H9 (cell line): ENCODE data around the gene DBH. TPM values are rescaled to one million over a fixed set of nuclear protein-coding genes. Genes with fewer than 3 reads are reported as not detected.
A peak's percentile ranks its signal among the peaks of the same experiment; 100 is the strongest.

Source experiments
- DNase-seq: peaks from one replicate; pipeline ENCODE4 v3.0.0-alpha.2; 2017
- H2AFZ ChIP-seq: one replicate; pipeline ENCODE4 v1.6.1; 2013; ENCODE audit warnings: mild to moderate bottlenecking, low read length, control low read depth, moderate library complexity
- H2AK5ac ChIP-seq: 2 replicates; pipeline ENCODE4 v1.6.1; 2013; ENCODE audit warnings: low read length, control low read depth, mixed read lengths; ENCODE audit not compliant: insufficient read length
- H2BK120ac ChIP-seq: one replicate; pipeline ENCODE4 v1.6.1; 2013; ENCODE audit warnings: low read depth, mild to moderate bottlenecking, low read length, control low read depth, inconsistent platforms; ENCODE audit not compliant: poor library complexity, severe bottlenecking
- H2BK12ac ChIP-seq: 2 replicates; pipeline ENCODE4 v1.6.1; 2013; ENCODE audit warnings: low read length, control low read depth, mixed read lengths, low read depth; ENCODE audit not compliant: insufficient read length
- H2BK15ac ChIP-seq: 2 replicates; pipeline ENCODE4 v1.6.1; 2013; ENCODE audit warnings: low read depth, low read length, control low read depth
- H2BK20ac ChIP-seq: one replicate; pipeline ENCODE4 v1.6.1; 2013; ENCODE audit warnings: low read depth, mild to moderate bottlenecking, low read length, control low read depth, inconsistent platforms; ENCODE audit not compliant: poor library complexity, severe bottlenecking
- H2BK5ac ChIP-seq: 2 replicates; pipeline ENCODE4 v1.6.1; 2013; ENCODE audit warnings: low read length, control low read depth, mixed read lengths; ENCODE audit not compliant: insufficient read length
- H3K14ac ChIP-seq: 2 replicates; pipeline ENCODE4 v1.6.1; 2013; ENCODE audit warnings: low read length, control low read depth; ENCODE audit not compliant: insufficient read depth
- H3K18ac ChIP-seq: 2 replicates; pipeline ENCODE4 v1.6.1; 2013; ENCODE audit warnings: low read depth, mild to moderate bottlenecking, mixed read lengths, low read length, control low read depth; ENCODE audit not compliant: insufficient read length
- H3K23ac ChIP-seq: 2 replicates; pipeline ENCODE4 v1.6.1; 2013; ENCODE audit warnings: low read length, control low read depth, mixed read lengths, low read depth; ENCODE audit not compliant: insufficient read length
- H3K23me2 ChIP-seq: 2 replicates; pipeline ENCODE4 v1.6.1; 2013; ENCODE audit warnings: low read depth, mild to moderate bottlenecking, mixed read lengths, low read length, control low read depth; ENCODE audit not compliant: insufficient read length, poor library complexity, severe bottlenecking
- H3K27ac ChIP-seq: 2 replicates; pipeline ENCODE4 v1.5.1; 2013; ENCODE audit warnings: low read length, control low read depth, mixed read lengths, low read depth; ENCODE audit not compliant: insufficient read length
- H3K27me3 ChIP-seq: 2 replicates; pipeline ENCODE4 v1.6.1; 2013; ENCODE audit warnings: low read length, control low read depth, inconsistent platforms; ENCODE audit not compliant: insufficient read depth
- H3K4ac ChIP-seq: 2 replicates; pipeline ENCODE4 v1.6.1; 2013; ENCODE audit warnings: low read depth, mild to moderate bottlenecking, control low read depth, inconsistent platforms, low read length, moderate library complexity
- H3K4me1 ChIP-seq: 2 replicates; pipeline ENCODE4 v1.6.1; 2013; ENCODE audit warnings: low read length, control low read depth, inconsistent platforms; ENCODE audit not compliant: insufficient read depth
- H3K4me2 ChIP-seq: 2 replicates; pipeline ENCODE4 v1.6.1; 2013; ENCODE audit warnings: low read length, control low read depth, mixed read lengths; ENCODE audit not compliant: insufficient read length, insufficient read depth
- H3K56ac ChIP-seq: 2 replicates; pipeline ENCODE4 v1.6.1; 2013; ENCODE audit warnings: low read depth, mild to moderate bottlenecking, mixed read lengths, low read length, control low read depth; ENCODE audit not compliant: insufficient read length
- H3K79me1 ChIP-seq: 2 replicates; pipeline ENCODE4 v1.6.1; 2013; ENCODE audit warnings: low read depth, mild to moderate bottlenecking, moderate library complexity, low read length, control low read depth, inconsistent platforms; ENCODE audit not compliant: insufficient read depth, poor library complexity, severe bottlenecking
- H3K79me2 ChIP-seq: 2 replicates; pipeline ENCODE4 v1.6.1; 2013; ENCODE audit warnings: low read length, control low read depth, inconsistent platforms; ENCODE audit not compliant: insufficient read depth
- H3K9ac ChIP-seq: 2 replicates; pipeline ENCODE4 v1.6.1; 2013; ENCODE audit warnings: low read length, control low read depth, mixed read lengths; ENCODE audit not compliant: insufficient read length; ENCODE audit errors: extremely low read depth
- H3K9me3 ChIP-seq: one replicate; pipeline ENCODE4 v1.6.1; 2013; ENCODE audit warnings: low read depth, low read length, inconsistent platforms; ENCODE audit not compliant: control insufficient read depth
- H3T11ph ChIP-seq: one replicate; pipeline ENCODE4 v1.6.1; 2013; ENCODE audit warnings: mild to moderate bottlenecking, low read length, control low read depth, inconsistent platforms
- H4K20me1 ChIP-seq: one replicate; pipeline ENCODE4 v1.6.1; 2013; ENCODE audit not compliant: control insufficient read depth, insufficient read length, insufficient read depth
- H4K5ac ChIP-seq: 2 replicates; pipeline ENCODE4 v1.6.1; 2013; ENCODE audit warnings: low read depth, mild to moderate bottlenecking, mixed read lengths, low read length, control low read depth; ENCODE audit not compliant: insufficient read length
- H4K8ac ChIP-seq: replicated peaks from 2 replicates; pipeline ENCODE4 v1.6.1; 2013; ENCODE audit warnings: low read length, control low read depth, mixed read lengths, low read depth; ENCODE audit not compliant: insufficient read length
- H4K91ac ChIP-seq: 2 replicates; pipeline ENCODE4 v1.6.1; 2013; ENCODE audit warnings: low read depth, mild to moderate bottlenecking, moderate library complexity, mixed read lengths, low read length, control low read depth; ENCODE audit not compliant: insufficient read length
- H3K27ac Mint-ChIP-seq, 3 experiments: 2 replicates in 2 of 3; 3 replicates in 1 of 3; pipeline ENCODE4 v1.8.0; 2020 to 2021; ENCODE audit warnings: mixed read lengths in 3 of 3, mild to moderate bottlenecking in 1 of 3, moderate library complexity in 1 of 3
- H3K27me3 Mint-ChIP-seq: 2 replicates; pipeline ENCODE4 v1.8.0; 2021; ENCODE audit warnings: low read depth, mild to moderate bottlenecking, moderate library complexity, mixed read lengths
- H3K36me3 Mint-ChIP-seq, 3 experiments: 2 replicates in 2 of 3; 3 replicates in 1 of 3; pipeline ENCODE4 v1.8.0; 2020 to 2021; ENCODE audit warnings: low read depth in 3 of 3, mixed read lengths in 3 of 3; ENCODE audit not compliant: insufficient read depth in 1 of 3
- H3K4me1 Mint-ChIP-seq, 2 experiments: 2 replicates each; pipeline ENCODE4 v1.8.0; 2020; ENCODE audit warnings: mixed read lengths in 2 of 2
- H3K4me3 Mint-ChIP-seq, 2 experiments: 2 replicates in 1 of 2; 3 replicates in 1 of 2; pipeline ENCODE4 v1.8.0; 2020 to 2021; ENCODE audit warnings: mild to moderate bottlenecking in 2 of 2, mixed read lengths in 2 of 2, moderate library complexity in 1 of 2
- H3K9me3 Mint-ChIP-seq, 2 experiments: 2 replicates in 1 of 2; 3 replicates in 1 of 2; pipeline ENCODE4 v1.8.0; 2020; ENCODE audit warnings: mild to moderate bottlenecking in 2 of 2, mixed read lengths in 2 of 2, moderate library complexity in 1 of 2
- WGBS: extraction: QIAGEN DNeasy Blood & Tissue Kit; methylation state at CpG from one replicate; pipeline ENCODE4 v1.1.7; 2013; ENCODE audit warnings: missing lambda C conversion rate, low lambda C conversion rate, mixed read lengths; ENCODE audit not compliant: insufficient read length; ENCODE audit errors: extremely low coverage; 5-methylcytosine and 5-hydroxymethylcytosine counted together
- total RNA-seq: library from RNA; stranded (reverse); gene quantifications from 2 replicates; pipeline ENCODE4 v1.2.1, GENCODE V29; 2021
- TF ChIP-seq, protein P1 (sequence below): fragments of 200-600 bp; sonication (generic); conservative IDR thresholded peaks from 3 replicates; pipeline ENCODE4 v1.8.0; 2021; ENCODE audit warnings: antibody characterized with exemption, mild to moderate bottlenecking

DBH gene
- total RNA-seq, 1 experiment from 2014 or later, result not detected

DNA sequence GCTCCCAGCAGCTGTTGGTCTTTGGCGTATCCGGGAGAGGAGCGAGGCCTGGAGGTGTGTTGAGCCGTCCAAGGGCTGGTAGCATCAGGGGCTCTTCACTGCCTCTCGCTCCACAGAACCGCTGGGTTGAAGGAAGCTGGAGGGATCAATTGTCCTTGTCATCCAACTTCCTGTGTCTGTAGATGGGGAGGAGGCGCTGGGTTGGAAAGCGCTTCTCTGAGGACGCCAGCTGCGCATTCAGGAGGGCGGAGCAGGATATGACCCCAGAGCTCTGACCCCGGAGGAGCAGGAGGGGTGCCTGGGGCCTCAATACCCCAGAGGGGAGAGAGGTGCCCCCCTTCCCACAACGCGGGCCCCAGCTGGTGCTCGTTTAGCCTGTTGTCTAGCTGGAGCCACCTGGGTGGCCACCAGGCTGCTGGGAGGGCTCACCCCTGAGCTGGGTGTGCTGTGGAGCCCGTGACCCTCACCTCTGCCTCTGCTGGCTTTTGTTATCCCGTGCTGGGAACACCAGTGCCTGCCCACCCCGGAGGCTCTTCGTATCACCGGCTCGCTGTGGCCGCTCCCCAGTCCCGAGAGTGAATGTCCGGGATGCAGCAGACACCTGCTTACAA is 2.0 kb upstream of the DBH start:
- Mint-ChIP-seq H3K27me3 (peaks cover 2% of the 10 kb centered on the region), H3K4me1 (peaks cover 26 to 42% of the 10 kb centered on the region in 2 experiments), H3K9me3 (no peaks in the 10 kb centered on the region), H3K36me3 (no peaks in the 10 kb centered on the region), H3K4me3 (no peak overlapping the region), H3K27ac (no peak overlapping the region; a peak in 1 of 7 replicates)
- no peak overlapping the region for H3K18ac ChIP-seq
- no peak overlapping the region for H2BK5ac ChIP-seq
- H3K4me2 ChIP-seq, result no peak overlapping the region
- no CpG with 5 or more reads among the region's 24 CpGs for WGBS
- no peaks in the 10 kb centered on the region for H3K9me3 ChIP-seq
- no peak overlapping the region for H3T11ph ChIP-seq
- no peak overlapping the region for H2BK12ac ChIP-seq
- H3K79me2 ChIP-seq, result no peaks in the 10 kb centered on the region
- no peak overlapping the region for H4K91ac ChIP-seq
- H4K20me1 ChIP-seq, result no peaks in the 10 kb centered on the region
- H2AK5ac ChIP-seq, result no peak overlapping the region
- no peak overlapping the region for H2BK15ac ChIP-seq
- H3K4ac ChIP-seq, result no peak overlapping the region
- no peak overlapping the region for H2AFZ ChIP-seq
- TF ChIP-seq, protein P1, sequence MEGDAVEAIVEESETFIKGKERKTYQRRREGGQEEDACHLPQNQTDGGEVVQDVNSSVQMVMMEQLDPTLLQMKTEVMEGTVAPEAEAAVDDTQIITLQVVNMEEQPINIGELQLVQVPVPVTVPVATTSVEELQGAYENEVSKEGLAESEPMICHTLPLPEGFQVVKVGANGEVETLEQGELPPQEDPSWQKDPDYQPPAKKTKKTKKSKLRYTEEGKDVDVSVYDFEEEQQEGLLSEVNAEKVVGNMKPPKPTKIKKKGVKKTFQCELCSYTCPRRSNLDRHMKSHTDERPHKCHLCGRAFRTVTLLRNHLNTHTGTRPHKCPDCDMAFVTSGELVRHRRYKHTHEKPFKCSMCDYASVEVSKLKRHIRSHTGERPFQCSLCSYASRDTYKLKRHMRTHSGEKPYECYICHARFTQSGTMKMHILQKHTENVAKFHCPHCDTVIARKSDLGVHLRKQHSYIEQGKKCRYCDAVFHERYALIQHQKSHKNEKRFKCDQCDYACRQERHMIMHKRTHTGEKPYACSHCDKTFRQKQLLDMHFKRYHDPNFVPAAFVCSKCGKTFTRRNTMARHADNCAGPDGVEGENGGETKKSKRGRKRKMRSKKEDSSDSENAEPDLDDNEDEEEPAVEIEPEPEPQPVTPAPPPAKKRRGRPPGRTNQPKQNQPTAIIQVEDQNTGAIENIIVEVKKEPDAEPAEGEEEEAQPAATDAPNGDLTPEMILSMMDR, result no peak
- no peaks in the 10 kb centered on the region for H3K27me3 ChIP-seq
- H3K23me2 ChIP-seq, result no peaks in the 10 kb centered on the region
- no peak overlapping the region for H2BK20ac ChIP-seq
- H3K79me1 ChIP-seq, result no peaks in the 10 kb centered on the region
- peaks cover 9% of the 10 kb centered on the region for H3K4me1 ChIP-seq
- H3K56ac ChIP-seq, result no peak overlapping the region
- H3K14ac ChIP-seq, result peak overlapping the region; percentile 54; the same call in 1 of the 2 replicates
- H4K8ac ChIP-seq, result no peak overlapping the region
- peak; percentile 50 for DNase-seq
- H2BK120ac ChIP-seq, result no peak overlapping the region
- H4K5ac ChIP-seq, result no peak overlapping the region
- H3K23ac ChIP-seq, result no peak overlapping the region
- no peak overlapping the region for H3K9ac ChIP-seq
- H3K27ac ChIP-seq, result no peak overlapping the region
